ENCODE measurements around the gene ACACB.

ACACB gene

DNA sequence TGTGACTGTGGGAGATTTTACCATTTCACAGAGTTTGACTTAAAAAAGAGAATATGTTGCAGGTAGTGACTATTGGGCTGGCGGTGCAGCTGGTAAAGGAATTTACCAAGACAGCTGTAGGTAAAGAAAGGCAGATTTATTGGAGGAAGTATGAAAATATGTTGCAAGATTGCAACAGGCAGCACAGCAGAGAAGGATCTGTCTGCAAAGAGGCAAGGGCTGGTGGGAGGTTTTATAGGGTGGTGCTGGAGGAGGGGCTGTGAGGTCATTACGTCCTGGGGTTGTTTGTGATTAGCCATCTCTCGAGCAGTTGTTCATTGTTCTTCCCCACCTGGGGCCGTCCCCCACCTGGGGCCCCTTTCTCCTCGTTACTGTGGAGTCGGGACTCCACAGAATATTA, 62.1 kb downstream of the ACACB start:
- no peak for DNase-seq

DNA sequence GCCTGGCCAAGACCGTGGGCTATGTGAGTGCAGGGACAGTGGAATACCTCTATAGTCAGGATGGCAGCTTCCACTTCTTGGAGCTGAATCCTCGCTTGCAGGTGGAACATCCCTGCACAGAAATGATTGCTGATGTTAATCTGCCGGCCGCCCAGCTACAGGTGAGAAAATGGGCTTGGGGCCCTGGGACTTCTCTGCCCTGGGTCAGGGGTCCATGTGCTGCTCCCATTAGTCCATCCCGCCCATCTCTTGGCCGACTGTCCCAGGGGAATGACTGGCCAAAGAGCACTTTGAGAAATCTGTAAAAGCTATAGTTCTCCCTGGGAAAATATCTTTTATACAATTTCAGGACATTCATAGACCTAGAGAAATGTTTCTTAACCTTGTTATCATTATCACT, 63.5 kb downstream of the ACACB start:
- DNase-seq = no peak

DNA sequence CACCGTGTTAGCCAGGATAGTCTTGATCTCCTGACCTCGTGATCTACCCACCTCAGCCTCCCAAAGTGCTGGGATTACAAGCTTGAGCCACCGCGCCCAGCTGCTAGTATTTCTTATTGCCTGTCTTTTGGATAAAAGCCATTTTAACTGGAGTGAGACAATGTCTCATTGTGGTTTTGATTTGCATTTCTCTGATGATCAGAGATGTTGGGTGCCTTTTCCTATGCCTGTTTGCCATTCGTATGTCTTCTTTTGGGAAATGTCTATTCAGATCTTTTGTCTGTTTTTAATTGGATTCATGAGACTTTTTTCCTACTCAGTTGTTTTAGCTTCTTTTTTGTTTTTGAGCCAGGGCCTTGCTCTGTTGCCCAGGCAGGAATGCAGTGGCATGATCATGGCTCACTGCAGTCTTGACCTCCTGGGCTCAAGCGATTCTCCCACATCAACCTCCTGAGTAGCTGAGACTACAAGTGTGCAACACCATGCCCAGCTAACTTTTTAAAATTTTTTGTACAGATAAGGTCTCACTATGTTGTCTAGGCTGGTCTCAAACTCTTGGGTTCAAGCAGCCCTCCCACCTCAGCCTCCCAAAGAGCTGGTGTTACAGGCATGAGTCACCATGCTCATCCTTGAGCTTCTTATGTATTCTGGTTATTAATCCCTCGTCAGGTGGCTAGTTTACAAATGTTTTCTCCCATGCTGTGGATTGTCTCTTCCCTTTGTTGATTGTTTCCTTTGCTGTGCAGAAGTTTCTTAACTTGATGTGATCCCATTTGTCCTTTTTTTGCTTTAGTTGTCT, 65.9 kb downstream of the ACACB start:
- no peak for DNase-seq

DNA sequence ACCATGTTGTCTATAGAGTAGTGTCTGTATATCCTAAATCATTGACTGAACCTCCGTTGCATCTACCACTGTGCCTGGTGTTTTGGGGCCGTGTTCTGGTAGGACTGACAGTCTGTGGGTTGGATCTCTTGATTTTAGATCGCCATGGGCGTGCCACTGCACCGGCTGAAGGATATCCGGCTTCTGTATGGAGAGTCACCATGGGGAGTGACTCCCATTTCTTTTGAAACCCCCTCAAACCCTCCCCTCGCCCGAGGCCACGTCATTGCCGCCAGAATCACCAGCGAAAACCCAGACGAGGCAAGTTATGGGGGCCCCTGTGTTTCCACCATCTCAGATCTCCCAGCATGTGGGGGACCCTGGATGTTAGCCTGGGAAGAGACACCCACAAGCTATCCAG, 69.1 kb downstream of the ACACB start:
- no peak for DNase-seq

DNA sequence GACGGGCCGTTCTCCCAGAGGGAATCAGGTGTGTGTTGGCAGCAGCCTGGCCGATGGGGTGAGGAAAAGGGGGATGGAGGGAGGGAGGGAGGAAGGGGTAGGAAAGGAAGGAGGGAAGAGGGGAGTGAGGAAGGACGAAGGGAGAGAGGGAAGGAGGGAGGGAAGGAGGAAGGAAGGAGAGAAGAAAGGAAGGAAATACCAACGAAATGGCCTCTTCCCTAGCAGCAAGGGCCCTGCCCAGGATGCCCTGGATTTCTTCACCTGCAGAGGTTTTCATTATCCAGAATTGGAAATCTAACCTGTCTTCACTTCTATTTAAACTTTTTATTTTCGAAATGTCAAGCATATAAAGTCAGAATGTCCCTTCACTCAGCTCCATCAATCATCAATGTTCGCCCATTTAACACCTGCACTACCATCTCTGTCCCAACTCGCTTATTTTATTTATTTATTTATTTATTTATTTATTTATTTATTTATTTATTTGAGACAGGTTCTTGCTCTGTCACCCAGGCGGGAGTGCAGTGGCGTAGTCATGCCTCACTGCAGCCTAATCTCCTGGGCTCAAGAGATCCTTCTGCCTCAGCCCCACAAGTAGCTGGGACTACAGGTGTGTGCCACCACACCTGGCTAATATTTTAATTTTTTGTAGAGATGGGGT, 70.7 kb downstream of the ACACB start:
- no peak for DNase-seq

DNA sequence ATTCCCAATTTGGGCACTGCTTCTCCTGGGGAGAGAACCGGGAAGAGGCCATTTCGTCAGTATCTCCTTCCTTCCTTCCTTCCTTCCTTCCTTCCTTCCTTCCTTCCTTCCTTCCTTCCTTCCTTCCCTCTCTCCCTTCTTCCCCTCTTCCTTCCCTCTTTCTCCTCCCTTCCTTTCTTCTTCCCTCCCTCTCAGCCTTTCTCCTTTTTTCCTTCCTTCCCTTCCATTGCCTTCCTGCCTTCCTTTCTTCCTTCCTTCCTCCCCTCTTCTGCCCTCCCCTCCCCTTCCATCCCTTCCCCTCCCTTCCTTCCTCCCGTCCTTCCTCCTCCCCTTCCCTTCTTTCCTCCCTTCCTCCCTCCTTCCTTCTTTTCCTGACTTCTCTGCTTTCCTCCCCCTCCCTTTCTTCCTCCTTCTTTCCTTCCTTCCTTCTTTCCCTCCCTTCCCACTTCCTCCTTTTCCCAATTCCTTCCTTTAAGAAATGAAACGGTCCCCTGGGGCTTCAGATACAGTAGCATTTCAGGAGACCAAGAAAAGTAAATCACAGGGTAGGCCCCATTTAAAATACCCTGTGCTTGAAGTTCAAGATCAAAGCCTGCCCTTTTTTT, 71.8 kb downstream of the ACACB start:
- no peak for DNase-seq

DNA sequence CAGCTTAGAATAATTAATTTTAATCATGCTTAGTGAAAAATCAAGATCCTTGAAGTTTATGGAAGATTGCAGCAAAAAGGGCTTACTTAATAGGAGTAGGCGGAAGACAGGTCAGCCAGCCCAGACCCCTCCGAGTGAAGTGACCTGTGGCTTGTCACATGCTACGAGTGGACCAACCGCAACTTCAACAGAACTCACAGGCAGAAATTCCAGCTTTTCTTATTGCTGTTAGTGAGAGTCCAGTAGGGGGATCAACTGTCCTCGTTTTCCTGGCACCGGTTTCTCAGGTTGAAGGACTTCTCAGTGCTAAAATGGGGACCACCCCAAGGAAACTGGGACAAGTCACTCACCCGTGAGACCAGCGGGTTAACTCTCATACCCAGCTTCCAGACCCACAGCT, 72.9 kb downstream of the ACACB start:
- DNase-seq = no peak

DNA sequence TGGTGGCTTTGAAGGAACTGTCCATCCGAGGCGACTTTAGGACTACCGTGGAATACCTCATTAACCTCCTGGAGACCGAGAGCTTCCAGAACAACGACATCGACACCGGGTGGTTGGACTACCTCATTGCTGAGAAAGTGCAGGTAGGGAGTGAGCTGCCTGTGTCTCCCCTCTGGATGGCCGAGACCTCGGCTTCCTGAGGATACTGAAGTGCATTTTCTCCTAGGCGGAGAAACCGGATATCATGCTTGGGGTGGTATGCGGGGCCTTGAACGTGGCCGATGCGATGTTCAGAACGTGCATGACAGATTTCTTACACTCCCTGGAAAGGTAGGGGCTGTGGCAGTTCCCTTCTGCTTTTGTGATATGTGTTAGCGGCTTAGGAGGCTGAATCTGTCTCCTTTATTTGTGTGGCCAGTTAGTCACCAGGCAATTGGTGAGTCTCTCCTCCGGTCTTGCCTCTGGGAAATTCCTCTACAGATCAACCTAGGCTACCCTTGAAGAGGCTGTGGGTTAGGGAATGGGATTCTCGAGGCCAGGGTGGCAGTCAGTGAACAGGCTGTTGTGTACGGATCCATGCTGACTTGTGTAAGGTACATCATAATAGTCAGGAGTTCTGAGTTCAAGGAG, 75.3 kb downstream of the ACACB start:
- DNase-seq = no peak

DNA sequence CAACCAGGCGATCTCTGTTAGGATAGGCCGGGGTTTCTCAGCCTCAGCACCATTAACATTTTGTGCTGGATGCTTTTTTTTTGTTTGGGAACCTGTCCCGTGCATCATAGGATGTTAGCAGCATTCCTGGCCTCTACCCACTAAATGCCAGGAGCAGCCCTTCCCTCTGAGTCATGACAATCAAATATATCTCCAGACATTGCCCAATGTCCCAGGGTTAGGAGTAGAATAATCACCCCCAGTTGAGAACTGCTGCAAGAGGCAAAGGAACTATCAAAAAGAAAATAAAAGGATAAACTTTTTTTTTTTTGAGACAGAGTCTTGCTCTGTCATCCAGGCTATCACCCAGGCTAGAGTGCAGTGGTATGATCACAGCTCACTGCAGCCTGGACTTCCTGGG, 76.0 kb downstream of the ACACB start:
- DNase-seq = no peak

DNA sequence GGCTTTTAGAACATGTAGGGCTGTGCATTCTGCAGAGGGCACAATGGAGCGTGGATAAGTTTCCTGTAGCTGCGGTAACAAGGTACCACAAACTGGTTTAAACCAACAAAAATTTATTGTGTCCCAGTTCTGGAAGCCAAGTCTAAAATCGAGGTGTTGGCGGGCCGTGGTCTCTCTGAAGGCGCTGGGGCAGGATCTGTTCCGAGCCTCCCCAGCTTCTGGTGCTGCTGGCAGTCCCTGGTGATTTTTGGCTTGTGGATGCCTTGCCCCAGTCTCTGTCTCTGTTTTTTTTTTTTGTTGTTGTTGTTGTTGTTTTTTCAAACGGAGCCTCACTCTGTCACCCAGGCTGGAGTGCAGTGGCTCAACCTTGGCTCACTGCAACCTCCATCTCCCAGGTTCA, 77.5 kb downstream of the ACACB start:
- no peak for DNase-seq

DNA sequence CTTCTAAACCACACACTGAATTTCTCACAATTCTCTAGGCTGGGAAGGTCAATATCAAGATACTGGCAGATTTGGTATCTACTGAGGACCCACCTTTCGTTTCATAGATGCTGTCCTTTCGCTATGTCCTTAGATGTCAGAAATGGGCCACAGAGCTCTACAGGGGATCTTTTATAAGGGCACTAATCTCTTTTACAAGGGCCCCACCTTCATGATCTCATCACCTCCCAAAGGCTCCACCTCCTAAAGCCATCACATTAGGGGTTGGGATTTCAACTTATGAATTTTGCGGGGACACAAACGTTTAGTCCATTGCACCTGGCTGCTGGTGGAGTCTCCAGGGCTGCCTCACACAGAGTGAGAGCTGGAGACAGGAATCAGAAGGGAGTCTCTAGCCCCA, 79.9 kb downstream of the ACACB start:
- no peak for DNase-seq

DNA sequence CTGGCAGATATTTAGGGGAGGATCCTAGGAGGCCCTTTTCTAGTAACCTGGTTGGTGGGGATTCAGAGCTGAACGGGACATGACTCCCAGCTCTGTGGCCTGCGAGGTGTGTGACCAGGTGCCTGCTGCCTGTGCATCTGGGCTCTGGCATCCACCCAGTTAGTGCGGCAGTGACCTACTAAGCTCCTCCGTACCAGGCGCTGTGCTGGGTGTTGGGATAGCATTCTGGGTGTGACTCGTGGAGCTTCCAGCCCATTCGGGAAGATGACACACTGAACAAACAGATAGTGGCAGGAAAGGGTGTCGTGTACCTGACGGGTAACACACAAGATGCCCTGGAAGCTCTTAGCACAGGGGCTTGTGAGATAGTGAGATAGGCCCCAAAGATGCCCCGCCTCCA, 80.9 kb downstream of the ACACB start:
- no peak for DNase-seq

DNA sequence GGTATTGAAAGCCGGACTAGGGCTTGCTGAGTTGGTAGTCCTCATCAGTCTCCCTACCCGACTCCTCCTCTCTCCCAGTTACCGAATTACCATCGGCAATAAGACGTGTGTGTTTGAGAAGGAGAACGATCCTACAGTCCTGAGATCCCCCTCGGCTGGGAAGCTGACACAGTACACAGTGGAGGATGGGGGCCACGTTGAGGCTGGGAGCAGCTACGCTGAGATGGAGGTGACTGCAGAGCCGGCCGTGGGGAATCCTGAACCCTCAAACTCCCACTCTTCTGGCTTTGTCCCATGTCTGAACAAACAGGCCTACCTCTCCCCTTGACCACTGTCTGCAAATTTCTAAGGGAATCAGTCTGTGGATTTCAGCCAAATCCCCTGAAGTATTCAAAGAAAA, 82.9 kb downstream of the ACACB start:
- DNase-seq = no peak

DNA sequence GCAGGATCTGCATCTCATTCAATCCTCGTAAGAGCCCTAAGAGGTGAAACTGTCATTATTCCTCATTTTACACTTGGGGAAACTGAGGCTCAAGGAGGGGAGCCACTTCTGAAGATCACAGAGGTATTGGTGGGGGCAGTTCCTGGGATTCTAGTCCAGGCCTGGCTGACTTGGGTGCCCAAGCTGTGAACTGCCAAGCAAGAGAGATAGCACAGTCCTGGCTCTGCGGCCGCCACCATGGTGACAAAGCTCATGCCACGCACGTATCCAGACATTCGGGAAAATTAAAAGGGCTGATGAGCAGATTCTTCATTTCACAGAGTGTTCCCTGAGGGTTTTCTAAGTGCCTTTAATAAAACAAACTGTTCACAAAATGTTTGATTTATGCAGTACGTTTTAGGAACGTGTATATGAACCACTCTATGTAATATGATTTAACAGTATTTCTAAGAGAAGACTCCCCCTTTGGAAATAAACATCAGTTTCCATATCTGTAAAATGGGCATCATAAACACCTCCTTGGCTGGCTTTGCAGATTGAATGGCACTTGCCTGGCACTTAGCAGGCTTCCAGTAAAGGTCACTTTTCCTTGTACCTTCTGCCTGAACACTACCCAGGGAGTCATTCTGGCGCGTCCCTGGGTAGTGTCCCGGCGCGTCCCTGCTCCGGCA, 84.6 kb downstream of the ACACB start:
- DNase-seq = no peak

DNA sequence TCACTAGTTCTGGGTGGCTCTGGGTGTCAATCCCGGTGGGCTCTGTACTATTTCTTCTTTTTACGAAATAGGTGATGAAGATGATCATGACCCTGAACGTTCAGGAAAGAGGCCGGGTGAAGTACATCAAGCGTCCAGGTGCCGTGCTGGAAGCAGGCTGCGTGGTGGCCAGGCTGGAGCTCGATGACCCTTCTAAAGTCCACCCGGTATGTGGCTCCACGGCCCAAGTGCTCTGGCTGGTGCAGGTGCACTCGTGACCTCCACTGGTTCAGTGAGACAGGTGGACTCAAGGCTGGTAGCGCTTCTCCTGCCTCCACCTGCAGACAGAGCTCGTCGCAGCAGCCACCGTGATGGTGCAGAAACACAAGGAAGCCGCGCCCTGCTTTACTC, 85.1 kb downstream of the ACACB start:
- no peak for DNase-seq

DNA sequence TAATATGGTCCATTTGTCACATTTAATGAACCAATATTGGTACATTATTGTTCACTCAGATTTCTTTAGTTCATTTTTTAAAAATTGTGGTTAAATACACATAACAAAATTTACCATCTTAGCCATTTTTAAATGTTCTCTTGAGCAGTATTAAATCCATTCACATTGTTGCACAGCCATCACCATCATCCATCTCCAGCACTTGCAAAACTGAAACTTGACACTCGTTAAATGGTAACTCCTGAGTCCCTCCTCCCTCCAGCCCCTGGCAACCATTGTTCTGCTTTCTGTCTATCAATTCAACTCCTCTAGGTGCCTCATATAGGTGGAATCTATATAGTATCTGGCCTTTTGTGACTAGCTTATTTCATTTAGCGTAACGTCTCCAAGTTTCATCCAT, 86.4 kb downstream of the ACACB start:
- no peak for DNase-seq

DNA sequence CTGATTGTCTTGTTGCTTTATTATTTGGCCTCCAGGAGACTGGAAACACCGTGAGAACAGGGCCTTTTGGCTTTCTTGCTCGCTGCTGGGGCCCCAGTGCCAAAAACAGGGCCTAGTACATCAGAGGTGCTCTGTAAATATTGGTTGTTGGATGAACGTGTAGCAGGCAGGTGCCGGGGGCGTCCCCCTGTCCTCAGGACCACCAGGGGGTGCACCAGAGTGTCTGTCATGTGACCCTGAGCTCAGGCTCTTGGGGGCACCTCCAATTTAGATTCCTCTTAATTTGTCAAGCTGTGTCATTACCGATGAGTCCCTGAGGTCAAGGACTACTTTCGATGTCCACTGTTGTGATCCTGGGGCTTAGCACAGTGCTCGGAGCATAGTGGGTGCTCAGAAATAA, 87.1 kb downstream of the ACACB start:
- DNase-seq = no peak

DNA sequence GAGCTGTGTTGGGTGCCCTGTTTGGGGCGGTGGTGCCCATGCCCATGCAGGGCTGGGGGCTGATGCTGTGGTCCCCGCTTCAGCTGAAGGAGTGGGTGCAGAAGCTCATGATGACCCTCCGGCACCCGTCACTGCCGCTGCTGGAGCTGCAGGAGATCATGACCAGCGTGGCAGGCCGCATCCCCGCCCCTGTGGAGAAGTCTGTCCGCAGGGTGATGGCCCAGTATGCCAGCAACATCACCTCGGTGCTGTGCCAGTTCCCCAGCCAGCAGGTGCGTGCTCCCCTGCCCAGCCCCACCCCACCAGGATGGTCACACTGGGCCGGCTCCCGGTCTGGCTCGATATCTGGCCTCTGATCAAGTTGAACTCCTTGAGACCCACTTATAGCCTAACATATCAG, 92.7 kb downstream of the ACACB start:
- DNase-seq = no peak

DNA sequence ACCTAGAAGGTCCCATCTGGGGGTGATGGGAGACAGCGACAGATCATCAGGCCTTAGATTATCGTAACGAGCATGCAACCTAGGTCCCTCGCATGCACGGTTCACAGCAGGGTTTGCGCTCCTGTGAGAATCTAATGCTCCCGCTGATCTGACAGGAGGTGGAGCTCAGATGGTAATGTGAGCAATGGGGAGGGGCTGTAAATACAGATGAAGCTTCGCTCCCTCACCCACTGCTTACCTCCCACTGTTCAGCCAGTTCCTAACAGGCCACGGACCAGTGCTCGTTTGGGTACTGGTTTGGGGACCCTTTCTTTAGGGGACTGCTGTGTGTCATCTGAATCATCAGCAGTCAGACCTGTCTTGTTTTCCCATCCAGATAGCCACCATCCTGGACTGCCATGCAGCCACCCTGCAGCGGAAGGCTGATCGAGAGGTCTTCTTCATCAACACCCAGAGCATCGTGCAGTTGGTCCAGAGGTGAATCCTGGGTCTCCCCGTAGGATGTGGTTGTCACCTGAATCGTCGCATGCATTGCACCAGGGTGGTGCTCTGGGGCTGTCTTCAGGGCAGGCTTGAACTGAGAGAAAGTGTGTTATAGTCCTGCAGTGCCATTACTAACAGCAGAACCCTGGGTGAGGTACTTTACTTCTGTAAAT, 96.2 kb downstream of the ACACB start:
- no peak for DNase-seq

DNA sequence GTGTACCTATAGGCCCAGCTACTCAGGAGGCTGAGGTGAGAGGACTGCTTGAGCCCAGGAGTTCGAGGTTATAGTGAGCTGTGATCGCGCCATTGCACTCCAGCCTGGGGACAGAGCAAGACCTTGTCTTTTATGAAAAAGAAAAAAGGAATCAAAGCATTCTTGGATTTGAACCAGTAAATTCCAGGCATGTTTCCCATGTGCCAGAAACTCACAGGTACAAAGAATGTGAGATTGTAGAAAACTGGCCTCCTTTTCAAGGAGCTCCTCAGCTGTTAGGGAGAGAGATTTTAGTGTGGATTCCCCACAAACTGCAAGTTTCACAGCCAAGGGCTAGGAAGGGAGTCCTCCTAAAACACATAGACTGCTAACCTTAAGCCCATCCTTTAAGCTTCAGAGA, 97.7 kb downstream of the ACACB start:
- DNase-seq = no peak

DNA sequence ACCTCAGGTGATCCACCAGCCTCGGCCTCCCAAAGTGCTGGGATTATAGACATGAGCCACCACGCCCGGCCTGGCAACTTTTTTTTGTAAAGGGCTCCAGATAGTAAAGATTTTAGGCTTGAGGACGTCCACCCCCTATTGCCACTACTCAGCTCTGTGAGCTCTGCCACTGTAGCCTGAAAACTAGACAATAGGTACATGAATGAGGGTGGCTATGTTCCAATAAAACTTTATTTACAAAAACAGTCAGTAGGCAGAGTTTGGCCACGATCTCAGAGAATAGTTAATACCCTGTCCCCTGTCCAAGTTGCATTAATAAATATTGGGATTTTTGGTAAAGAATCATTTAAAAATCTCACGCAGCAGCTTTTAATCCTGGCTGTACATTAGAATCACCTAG, 102.6 kb downstream of the ACACB start:
- DNase-seq = no peak

DNA sequence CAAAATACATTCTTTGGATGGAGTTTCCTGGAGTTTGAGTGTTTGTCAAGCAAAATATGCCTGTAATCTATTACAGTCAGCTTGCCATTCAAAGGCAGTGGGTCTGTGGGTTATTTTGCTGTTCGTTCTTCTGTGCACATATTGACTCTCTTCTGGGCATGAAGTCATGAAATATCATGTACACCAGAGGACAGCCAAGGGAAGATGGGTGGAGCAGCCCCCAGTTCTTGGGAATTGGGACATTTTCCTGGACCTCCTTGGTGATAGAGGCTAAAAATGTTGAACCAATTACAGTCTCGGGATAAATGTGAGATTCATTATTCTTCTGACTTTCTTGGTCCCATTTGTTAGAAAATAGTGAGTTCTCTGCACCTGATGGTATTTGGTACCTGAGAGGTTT, 103.6 kb downstream of the ACACB start:
- DNase-seq = no peak
